ENCODE results near the gene MALAT1.
"Not testable (repeated sequence)": the region's sequence is repeated elsewhere in the genome, so short reads cannot be mapped to it uniquely, and the experiment has no call there.

MALAT1 gene

GRCh38 chr11:65522718-65523630, 24.1 kb downstream of the MALAT1 start:
- DNase-seq, result not testable (repeated sequence)

- not testable (repeated sequence) for DNase-seq
Observed at GRCh38 chr11:65523631-65523968, 24.8 kb downstream of the MALAT1 start.

GRCh38 chr11:65524014-65524740, 25.3 kb downstream of the MALAT1 start:
- no peak for DNase-seq

GRCh38 chr11:65524741-65525545, 26.1 kb downstream of the MALAT1 start, which contains the start of gene SCYL1:
SCYL1 (plus strand) TSS chr11:65525083; CDS start chr11:65525154, 71 bp downstream.
- no peak for DNase-seq

- no peak for DNase-seq
Observed at GRCh38 chr11:65525546-65526480, 27.0 kb downstream of the MALAT1 start.

- no peak for DNase-seq
Observed at GRCh38 chr11:65526744-65527143, 27.9 kb downstream of the MALAT1 start.

- no peak for DNase-seq
Observed at GRCh38 chr11:65528819-65529350, 30.0 kb downstream of the MALAT1 start.

GRCh38 chr11:65529475-65530156, 30.8 kb downstream of the MALAT1 start:
- no peak for DNase-seq

GRCh38 chr11:65530157-65530496, 31.3 kb downstream of the MALAT1 start:
- DNase-seq, result no peak

GRCh38 chr11:65532388-65533064, 33.7 kb downstream of the MALAT1 start:
- DNase-seq, result no peak

GRCh38 chr11:65535102-65535501, 36.3 kb downstream of the MALAT1 start:
- no peak for DNase-seq

- no peak for DNase-seq
Observed at GRCh38 chr11:65536412-65537295, 37.8 kb downstream of the MALAT1 start.

GRCh38 chr11:65537296-65537597, 38.4 kb downstream of the MALAT1 start:
- no peak for DNase-seq

GRCh38 chr11:65537620-65538231, 38.9 kb downstream of the MALAT1 start:
- no peak for DNase-seq

GRCh38 chr11:65538232-65538914, 39.5 kb downstream of the MALAT1 start:
- DNase-seq, result no peak

- no peak for DNase-seq
Observed at GRCh38 chr11:65538915-65539743, 40.3 kb downstream of the MALAT1 start.

- DNase-seq, result no peak
Observed at GRCh38 chr11:65539744-65540289, 41.0 kb downstream of the MALAT1 start.
